ENCODE data around the gene OR4K2. TPM values are rescaled to one million over a fixed set of nuclear protein-coding genes. Genes with fewer than 3 reads are reported as not detected.

The OR4K2 gene
- total RNA-seq, 1 donor from 2014 or later, result not detected

GRCh38 chr14:19906665-19907064, 31.7 kb downstream of the OR4K2 start:
- TF ChIP-seq CTCF (IDR thresholded peaks at IDR 0.05), result no peak
- Mint-ChIP-seq H3K4me1 (no peaks in the 10 kb centered on the region), H3K36me3 (ENCODE audit: low read depth) (no peaks in the 10 kb centered on the region), H3K4me3 (no peak overlapping the region), H3K27me3 (no peaks in the 10 kb centered on the region), H3K9me3 (peaks cover 4% of the 10 kb centered on the region), H3K27ac (no peak overlapping the region)
- ChIA-PET POLR2A (no interaction called here), CTCF (no interaction called here)
- intact Hi-C loops (cut with micrococcal nuclease), result no loop called here
- no peak for ATAC-seq (ENCODE audit: low read depth)
- no peak for DNase-seq

- ChIA-PET CTCF (no interaction called here), POLR2A (no interaction called here)
- H3K27me3 Mint-ChIP-seq, result no peaks in the 10 kb centered on the region
- no peak overlapping the region for H3K4me3 Mint-ChIP-seq
- no peaks in the 10 kb centered on the region for H3K36me3 Mint-ChIP-seq (ENCODE audit: low read depth)
- H3K27ac Mint-ChIP-seq, result no peak overlapping the region
- no peaks in the 10 kb centered on the region for H3K4me1 Mint-ChIP-seq
- intact Hi-C loops (cut with micrococcal nuclease), result no loop called here
- ATAC-seq (ENCODE audit: low read depth) (no peak), DNase-seq (no peak)
- peaks cover 1% of the 10 kb centered on the region for H3K9me3 Mint-ChIP-seq
- TF ChIP-seq CTCF (IDR thresholded peaks at IDR 0.05), result no peak
Measured at GRCh38 chr14:19911114-19911513, 36.2 kb downstream of the OR4K2 start.

GRCh38 chr14:19917243-19917642, 42.3 kb downstream of the OR4K2 start:
- Mint-ChIP-seq H3K9me3 (no peaks in the 10 kb centered on the region), H3K4me1 (no peaks in the 10 kb centered on the region), H3K27ac (no peak overlapping the region), H3K36me3 (ENCODE audit: low read depth) (no peaks in the 10 kb centered on the region), H3K27me3 (no peaks in the 10 kb centered on the region), H3K4me3 (no peak overlapping the region)
- ChIA-PET CTCF (no interaction called here), POLR2A (no interaction called here)
- intact Hi-C loops (cut with micrococcal nuclease), result no loop called here
- TF ChIP-seq CTCF (IDR thresholded peaks at IDR 0.05), result no peak
- no peak for DNase-seq
- ATAC-seq (ENCODE audit: low read depth), result no peak

GRCh38 chr14:19917955-19918518, 43.1 kb downstream of the OR4K2 start:
- intact Hi-C loops (cut with micrococcal nuclease), result no loop called here
- ATAC-seq (ENCODE audit: low read depth), result no peak
- CTCF ChIA-PET, result no interaction called here
- Mint-ChIP-seq H3K4me3 (no peak overlapping the region), H3K9me3 (no peaks in the 10 kb centered on the region), H3K27ac (no peak overlapping the region), H3K36me3 (ENCODE audit: low read depth) (no peaks in the 10 kb centered on the region), H3K4me1 (no peaks in the 10 kb centered on the region), H3K27me3 (no peaks in the 10 kb centered on the region)
- TF ChIP-seq CTCF (IDR thresholded peaks at IDR 0.05), result no peak
- DNase-seq, result no peak
- POLR2A ChIA-PET, result no interaction called here

GRCh38 chr14:19918553-19919264, 43.8 kb downstream of the OR4K2 start:
- Mint-ChIP-seq H3K9me3 (no peaks in the 10 kb centered on the region), H3K27ac (no peak overlapping the region), H3K36me3 (ENCODE audit: low read depth) (no peaks in the 10 kb centered on the region), H3K4me3 (no peak overlapping the region), H3K27me3 (no peaks in the 10 kb centered on the region), H3K4me1 (no peaks in the 10 kb centered on the region)
- CTCF ChIA-PET, result no interaction called here
- POLR2A ChIA-PET, result no interaction called here
- intact Hi-C loops (cut with micrococcal nuclease), result no loop called here
- no peak for ATAC-seq (ENCODE audit: low read depth)
- no peak for DNase-seq
- no peak for TF ChIP-seq CTCF (IDR thresholded peaks at IDR 0.05)

All from activated B cell treated with CpG ODN at 0.5 μM for 24 hours (primary cell).